ENCODE measurements around the gene LAMTOR5.
"Not testable (repeated sequence)": the region's sequence is repeated elsewhere in the genome, so short reads cannot be mapped to it uniquely, and the experiment has no call there.

LAMTOR5 gene

GRCh38 chr1:110441888-110442287 lies 34.4 kb upstream of the LAMTOR5 start:
- Histone ChIP-seq H3K27ac (no peak overlapping the region), H3K4me1 (peaks cover 0 to 3% (median 0%) of the 10 kb centered on the region in 4 donors), H3K4me3 (no peak overlapping the region), H3K36me3 (no peaks in the 10 kb centered on the region), H3K27me3 (no peaks in the 10 kb centered on the region), H3K9me3 (no peaks in the 10 kb centered on the region)
- intact Hi-C loops (cut with DNase I; ENCODE audit: low total_unique reads), result no loop called here
- TF ChIP-seq CTCF (IDR thresholded peaks at IDR 0.05), result no peak
- DNase-seq, result no peak

GRCh38 chr1:110440877-110441276 lies 33.4 kb upstream of the LAMTOR5 start:
- H3K36me3 ChIP-seq, result no peaks in the 10 kb centered on the region
- DNase-seq, result peak in 1 of 2 donors; percentile 62
- intact Hi-C loops (cut with DNase I; ENCODE audit: low total_unique reads), result no loop called here
- H3K27me3 ChIP-seq, result no peaks in the 10 kb centered on the region
- TF ChIP-seq CTCF (IDR thresholded peaks at IDR 0.05), result no peak
- H3K9me3 ChIP-seq, result no peaks in the 10 kb centered on the region
- H3K27ac ChIP-seq, result no peak overlapping the region
- peaks cover 0 to 3% (median 0%) of the 10 kb centered on the region in 4 donors for H3K4me1 ChIP-seq
- no peak overlapping the region for H3K4me3 ChIP-seq

GRCh38 chr1:110439873-110440272 lies 32.4 kb upstream of the LAMTOR5 start:
- intact Hi-C loops (cut with DNase I; ENCODE audit: low total_unique reads); DNase-seq: not testable (repeated sequence)

GRCh38 chr1:110438893-110439292 lies 31.4 kb upstream of the LAMTOR5 start:
- no peak for TF ChIP-seq CTCF (IDR thresholded peaks at IDR 0.05)
- peaks cover 0 to 3% (median 0%) of the 10 kb centered on the region in 4 donors for H3K4me1 ChIP-seq
- no peaks in the 10 kb centered on the region for H3K9me3 ChIP-seq
- no peak overlapping the region for H3K4me3 ChIP-seq
- H3K36me3 ChIP-seq, result no peaks in the 10 kb centered on the region
- H3K27me3 ChIP-seq, result no peaks in the 10 kb centered on the region
- DNase-seq, result no peak
- no peak overlapping the region for H3K27ac ChIP-seq
- intact Hi-C loops (cut with DNase I; ENCODE audit: low total_unique reads), result no loop called here

More at GRCh38 chr1:110439873-110440272, 32.4 kb upstream of the LAMTOR5 start:
- H3K27ac ChIP-seq, H3K36me3 ChIP-seq, H3K9me3 ChIP-seq, H3K4me3 ChIP-seq, H3K4me1 ChIP-seq, H3K27me3 ChIP-seq: not testable (repeated sequence)

GRCh38 chr1:110437645-110438299 lies 30.3 kb upstream of the LAMTOR5 start:
- H3K36me3 ChIP-seq; H3K27me3 ChIP-seq; H3K4me1 ChIP-seq; H3K27ac ChIP-seq; H3K4me3 ChIP-seq; DNase-seq; intact Hi-C loops (cut with DNase I; ENCODE audit: low total_unique reads); H3K9me3 ChIP-seq: not testable (repeated sequence)

GRCh38 chr1:110436635-110437034 lies 29.1 kb upstream of the LAMTOR5 start:
- no peaks in the 10 kb centered on the region for H3K36me3 ChIP-seq
- H3K27ac ChIP-seq, result no peak overlapping the region
- H3K4me3 ChIP-seq, result no peak overlapping the region
- intact Hi-C loops (cut with DNase I; ENCODE audit: low total_unique reads), result no loop called here
- peaks cover 0 to 5% of the 10 kb centered on the region in 2 donors for H3K27me3 ChIP-seq
- no peak for DNase-seq
- no peak for TF ChIP-seq CTCF (IDR thresholded peaks at IDR 0.05)
- H3K4me1 ChIP-seq, result peaks cover 0 to 3% (median 0%) of the 10 kb centered on the region in 4 donors
- H3K9me3 ChIP-seq, result no peaks in the 10 kb centered on the region

GRCh38 chr1:110434946-110435345 lies 27.5 kb upstream of the LAMTOR5 start:
- no peak overlapping the region for H3K27ac ChIP-seq
- no peaks in the 10 kb centered on the region for H3K4me1 ChIP-seq
- H3K4me3 ChIP-seq, result no peak overlapping the region
- intact Hi-C loops (cut with DNase I; ENCODE audit: low total_unique reads), result no loop called here
- TF ChIP-seq CTCF (IDR thresholded peaks at IDR 0.05), result no peak
- no peaks in the 10 kb centered on the region for H3K36me3 ChIP-seq
- peaks cover 0 to 11% of the 10 kb centered on the region in 2 donors for H3K27me3 ChIP-seq
- H3K9me3 ChIP-seq, result no peaks in the 10 kb centered on the region
- DNase-seq, result no peak

Measured in tibial artery (tissue), 4 donors.